Omental fat pad (tissue), 4 donors: ENCODE results near the gene ADAMTSL3. TPM values are rescaled to one million over a fixed set of nuclear protein-coding genes. Genes with fewer than 3 reads are reported as not detected.
"Not testable (repeated sequence)": the region's sequence is repeated elsewhere in the genome, so short reads cannot be mapped to it uniquely, and the experiment has no call there.

Experiments
- ATAC-seq: fragments of 150-250 bp; one replicate; pipeline ENCODE4 v1.9.1; 2016; ENCODE audit warnings: mild to moderate bottlenecking, moderate library complexity; ENCODE audit not compliant: low FRiP score
- DNase-seq: peaks from one replicate; pipeline ENCODE4 v3.0.0-alpha.2; 2019; ENCODE audit warnings: low spot score
- total RNA-seq, 4 donors: library from RNA; depleted of rRNA; stranded (reverse); fragments of >200 nt; gene quantifications; one replicate each; pipeline ENCODE4 v1.1.0, GENCODE V29; 2016
- TF ChIP-seq, protein P1 (sequence below), 3 donors: fragments of 450-650 bp; IDR thresholded peaks; one replicate each; pipeline ENCODE4 v1.5.1; 2016 to 2017; ENCODE audit warnings: antibody characterized with exemption in 3 of 3, mild to moderate bottlenecking in 3 of 3, moderate library complexity in 2 of 3

Gene ADAMTSL3
- total RNA-seq, 4 donors from 2014 or later = 4.9 to 28.1 (median 8.4) TPM

DNA sequence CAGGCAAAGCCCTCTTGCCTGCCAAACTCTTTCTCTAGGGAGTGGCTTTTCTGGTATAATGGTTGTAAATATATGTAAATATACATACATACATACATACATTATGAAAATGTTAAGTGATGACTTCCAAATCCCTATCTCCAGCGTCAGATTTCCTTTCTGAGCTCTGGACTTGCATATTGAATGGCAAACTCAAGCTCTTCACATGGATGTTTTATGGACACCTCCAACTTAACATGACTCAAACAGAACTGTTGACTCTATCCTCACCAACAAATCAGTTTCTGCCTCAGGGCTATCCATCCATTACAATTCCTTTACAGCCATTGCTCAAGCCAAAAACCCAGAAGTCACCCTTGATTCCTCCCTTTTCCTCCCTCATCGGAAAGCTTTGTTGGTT is 45.1 kb downstream of the ADAMTSL3 start:
- DNase-seq (no peak), ATAC-seq (no peak)
- TF ChIP-seq, protein P1, sequence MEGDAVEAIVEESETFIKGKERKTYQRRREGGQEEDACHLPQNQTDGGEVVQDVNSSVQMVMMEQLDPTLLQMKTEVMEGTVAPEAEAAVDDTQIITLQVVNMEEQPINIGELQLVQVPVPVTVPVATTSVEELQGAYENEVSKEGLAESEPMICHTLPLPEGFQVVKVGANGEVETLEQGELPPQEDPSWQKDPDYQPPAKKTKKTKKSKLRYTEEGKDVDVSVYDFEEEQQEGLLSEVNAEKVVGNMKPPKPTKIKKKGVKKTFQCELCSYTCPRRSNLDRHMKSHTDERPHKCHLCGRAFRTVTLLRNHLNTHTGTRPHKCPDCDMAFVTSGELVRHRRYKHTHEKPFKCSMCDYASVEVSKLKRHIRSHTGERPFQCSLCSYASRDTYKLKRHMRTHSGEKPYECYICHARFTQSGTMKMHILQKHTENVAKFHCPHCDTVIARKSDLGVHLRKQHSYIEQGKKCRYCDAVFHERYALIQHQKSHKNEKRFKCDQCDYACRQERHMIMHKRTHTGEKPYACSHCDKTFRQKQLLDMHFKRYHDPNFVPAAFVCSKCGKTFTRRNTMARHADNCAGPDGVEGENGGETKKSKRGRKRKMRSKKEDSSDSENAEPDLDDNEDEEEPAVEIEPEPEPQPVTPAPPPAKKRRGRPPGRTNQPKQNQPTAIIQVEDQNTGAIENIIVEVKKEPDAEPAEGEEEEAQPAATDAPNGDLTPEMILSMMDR (IDR thresholded peaks at IDR 0.05) = no peak

DNA sequence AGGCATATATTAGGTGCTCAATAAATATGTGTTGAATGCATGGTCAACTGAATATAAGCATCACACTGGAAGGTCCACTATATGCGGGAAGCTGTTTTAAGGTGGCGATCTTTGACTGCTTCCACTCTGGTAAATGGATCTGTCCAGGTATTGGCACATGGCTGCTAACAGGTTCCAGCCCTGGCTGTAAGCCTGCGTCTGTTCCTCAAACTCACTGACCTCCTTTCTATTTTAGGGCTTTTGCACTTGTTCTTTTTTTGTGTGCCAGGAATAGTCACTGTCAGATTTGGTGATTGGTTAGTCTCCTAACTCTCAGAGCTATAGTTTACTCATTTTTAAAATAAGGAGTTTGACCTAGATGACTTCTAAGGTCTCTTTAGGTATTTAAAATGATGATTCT is 46.2 kb downstream of the ADAMTSL3 start:
- ATAC-seq (no peak), DNase-seq (no peak)
- TF ChIP-seq, protein P1 (IDR thresholded peaks at IDR 0.05) = no peak

DNA sequence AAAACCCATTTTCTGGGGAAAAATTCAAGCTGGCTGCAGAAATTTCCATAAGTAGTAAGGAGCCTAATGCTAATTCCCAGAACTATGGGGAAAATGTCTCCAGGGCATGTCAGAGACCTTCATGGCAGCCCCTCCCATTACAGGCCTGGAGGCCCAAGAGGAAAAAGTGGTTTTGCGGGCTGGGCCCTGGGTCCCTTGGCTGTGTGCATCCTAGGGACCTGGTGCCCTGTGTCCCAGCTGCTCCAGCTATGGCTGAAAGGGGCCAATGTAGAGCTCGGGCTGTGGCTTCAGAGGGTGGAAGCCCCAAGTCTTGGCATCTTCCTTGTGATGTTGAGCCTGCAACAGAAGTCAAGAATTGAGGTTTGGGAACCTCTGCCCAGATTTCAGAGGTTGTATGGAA is 48.4 kb downstream of the ADAMTSL3 start:
- not testable (repeated sequence) for ATAC-seq, DNase-seq

DNA sequence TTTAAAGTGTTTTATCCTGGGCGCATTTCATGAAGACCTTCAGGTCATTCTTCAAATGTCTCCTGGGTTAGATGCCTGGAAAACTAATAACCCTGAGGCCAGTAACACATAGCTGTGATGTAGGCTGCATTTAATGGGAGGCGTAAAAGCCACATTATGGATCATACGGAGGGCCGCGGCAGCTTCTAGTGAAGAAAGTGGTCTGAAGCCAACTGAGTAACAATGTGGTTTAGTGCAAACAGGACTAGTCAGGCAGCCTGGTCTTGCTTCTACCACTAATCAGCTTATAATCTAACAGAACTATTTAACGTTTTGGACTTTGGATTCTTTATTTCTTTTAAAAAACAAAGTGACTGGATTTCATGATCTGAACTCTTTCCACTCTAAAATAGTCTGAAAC is 54.4 kb downstream of the ADAMTSL3 start:
- ATAC-seq (no peak), DNase-seq (no peak)
- TF ChIP-seq, protein P1 (IDR thresholded peaks at IDR 0.05) = no peak

DNA sequence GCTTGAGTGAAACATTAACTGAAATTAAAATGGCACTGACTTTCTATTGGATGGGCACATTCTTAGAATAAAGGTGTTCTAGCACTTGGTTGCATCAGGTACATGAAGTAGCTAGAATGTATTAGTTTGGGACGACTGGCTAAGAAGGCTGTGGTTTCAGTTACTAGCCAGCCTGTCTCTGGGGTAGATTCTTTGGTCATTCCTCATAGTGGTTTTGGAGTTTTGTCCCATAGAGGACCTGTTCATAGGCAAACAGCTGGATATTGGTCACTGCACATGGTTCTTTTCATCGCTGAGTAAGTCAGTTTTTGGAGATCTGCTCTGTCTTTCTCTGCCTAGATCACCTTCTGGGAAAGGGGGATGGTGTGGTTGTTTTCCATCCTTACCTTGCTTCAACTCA is 55.3 kb downstream of the ADAMTSL3 start:
- DNase-seq (no peak), ATAC-seq (no peak)
- TF ChIP-seq, protein P1 (IDR thresholded peaks at IDR 0.05) = no peak

DNA sequence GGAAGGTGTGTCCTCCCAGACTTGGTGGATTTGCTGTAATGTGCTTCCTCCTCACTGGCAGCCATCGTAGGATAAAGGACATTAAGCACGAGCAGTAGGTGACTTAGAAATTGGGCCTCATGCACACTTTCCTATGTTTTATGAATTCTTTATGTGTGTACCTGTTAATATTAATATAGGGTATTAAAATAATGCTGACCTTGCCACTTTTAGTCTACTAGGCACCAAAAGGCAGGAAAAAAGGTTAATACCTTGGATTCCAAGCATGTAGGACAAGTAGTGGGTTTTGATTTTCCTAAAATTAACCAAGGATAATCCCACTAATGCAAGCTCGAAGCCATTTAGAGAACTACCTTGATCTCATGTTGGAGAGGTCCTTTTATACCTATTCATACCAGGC is 55.9 kb downstream of the ADAMTSL3 start:
- DNase-seq (no peak), ATAC-seq (no peak)

DNA sequence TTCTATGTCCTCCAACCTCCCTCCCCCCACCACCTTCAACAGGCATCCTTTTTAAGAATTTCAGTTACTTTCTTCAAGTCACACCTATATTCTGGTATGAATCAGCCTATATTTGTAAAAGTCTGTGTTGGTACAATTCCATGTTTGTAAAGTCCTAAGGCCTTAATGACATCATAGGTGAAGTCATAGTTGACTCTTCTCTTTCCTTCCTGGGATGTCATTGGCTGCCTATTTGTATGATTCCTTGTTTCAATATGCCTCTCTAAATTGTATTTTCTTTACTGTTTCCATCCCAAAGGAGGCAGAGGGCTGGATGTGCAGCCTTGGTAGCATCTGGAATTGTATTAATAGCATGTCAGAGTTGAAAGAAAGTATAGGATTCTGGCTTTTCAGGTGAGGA is 56.5 kb downstream of the ADAMTSL3 start:
- DNase-seq = no peak
- ATAC-seq = no peak
- TF ChIP-seq, protein P1 (IDR thresholded peaks at IDR 0.05) = no peak

More for the DNA sequence above, 55.9 kb downstream of the ADAMTSL3 start:
- TF ChIP-seq, protein P1 (IDR thresholded peaks at IDR 0.05) = no peak

DNA sequence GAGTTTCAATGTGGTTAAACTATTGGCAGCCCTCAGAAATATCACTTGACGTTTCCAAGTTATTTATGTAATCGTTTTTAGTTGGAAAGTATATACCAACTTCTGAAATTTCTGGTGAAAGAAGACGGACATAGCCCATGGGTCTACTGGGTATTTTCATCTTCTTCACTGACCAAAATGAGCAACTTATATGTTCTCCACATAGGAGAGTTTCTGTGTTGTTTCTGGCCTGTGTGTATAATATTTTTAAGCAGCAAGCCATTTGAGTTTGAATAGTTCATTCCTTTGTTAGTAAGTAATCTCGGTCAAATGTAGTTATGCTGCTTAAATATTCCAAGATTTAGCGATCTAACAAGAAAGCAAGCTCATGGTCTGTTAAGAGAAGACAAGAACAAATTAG is 57.3 kb downstream of the ADAMTSL3 start:
- DNase-seq (no peak), ATAC-seq (no peak)
- TF ChIP-seq, protein P1 (IDR thresholded peaks at IDR 0.05) = no peak
